ENCODE data around the gene IL16.

Gene IL16

DNA sequence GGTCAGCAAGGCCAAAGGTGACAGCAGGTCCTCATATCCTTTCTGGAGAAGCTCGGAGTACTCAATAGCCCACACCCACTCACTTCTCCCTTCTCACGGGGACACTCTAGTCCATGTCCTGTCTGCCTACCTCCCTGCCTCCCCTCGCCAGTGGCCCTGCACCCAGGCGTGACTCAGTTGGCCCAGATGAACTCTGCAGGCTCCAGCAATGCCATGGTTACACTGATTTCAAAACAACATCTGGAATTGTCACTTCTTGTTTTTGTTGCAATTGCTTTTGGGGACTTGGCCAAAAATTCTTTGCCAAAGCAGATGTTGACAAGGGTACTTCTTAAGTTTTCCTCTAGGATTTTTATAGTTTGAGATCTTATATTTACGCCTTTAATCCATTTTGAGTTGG is 13.0 kb downstream of the IL16 start:
- Mint-ChIP-seq H3K4me3 (no peak overlapping the region), H3K36me3 (ENCODE audit: low read depth) (peaks cover 3% of the 10 kb centered on the region), H3K9me3 (peaks cover 9% of the 10 kb centered on the region), H3K27ac (no peak overlapping the region), H3K27me3 (ENCODE audit: low read depth) (peaks cover 10% of the 10 kb centered on the region), H3K4me1 (ENCODE audit: low read depth) (no peaks in the 10 kb centered on the region)

DNA sequence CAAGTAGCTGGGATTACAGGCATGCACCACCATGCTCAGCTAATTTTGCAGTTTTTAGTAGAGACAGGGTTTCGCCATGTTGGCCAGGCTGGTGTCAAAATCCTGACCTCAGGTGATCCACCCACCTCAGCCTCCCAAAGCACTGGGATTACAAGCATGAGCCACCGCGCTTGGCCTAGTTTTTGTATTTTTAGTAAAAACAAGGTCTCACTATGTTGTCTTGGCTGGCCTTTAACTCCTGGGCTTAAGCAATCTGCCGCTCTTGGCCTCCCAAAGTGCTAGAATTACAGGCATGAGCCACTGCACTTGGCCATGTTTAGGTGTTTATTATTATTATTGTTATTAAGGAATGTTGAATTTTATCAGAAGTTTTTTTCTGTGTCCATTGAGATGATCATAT is 14.7 kb downstream of the IL16 start:
- peaks cover 3% of the 10 kb centered on the region for H3K36me3 Mint-ChIP-seq (ENCODE audit: low read depth)
- peaks cover 16% of the 10 kb centered on the region for H3K9me3 Mint-ChIP-seq
- peaks cover 18% of the 10 kb centered on the region for H3K27me3 Mint-ChIP-seq (ENCODE audit: low read depth)
- H3K27ac Mint-ChIP-seq = no peak overlapping the region
- H3K4me1 Mint-ChIP-seq (ENCODE audit: low read depth) = no peaks in the 10 kb centered on the region
- no peak overlapping the region for H3K4me3 Mint-ChIP-seq

DNA sequence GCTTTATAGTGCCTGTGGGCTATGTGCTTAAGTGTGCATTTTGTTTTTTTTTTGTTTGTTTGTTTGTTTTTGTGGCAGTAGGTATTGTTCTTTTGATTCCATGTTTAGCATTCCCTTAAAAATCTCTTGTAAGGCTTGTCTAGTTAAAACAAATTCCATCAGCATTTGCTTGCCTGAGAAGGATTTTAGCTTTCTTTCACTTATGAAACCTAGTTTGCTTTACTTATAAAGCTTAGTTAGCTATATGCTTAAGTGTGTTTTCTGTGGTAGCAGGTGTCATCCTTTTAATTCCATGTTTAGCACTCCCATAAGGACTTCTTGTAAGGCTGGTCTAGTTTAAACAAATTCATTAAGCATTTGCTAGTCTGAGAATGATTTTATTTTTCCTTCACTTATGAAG is 17.3 kb downstream of the IL16 start:
- no peak overlapping the region for H3K4me3 Mint-ChIP-seq
- H3K36me3 Mint-ChIP-seq (ENCODE audit: low read depth) = peaks cover 3% of the 10 kb centered on the region
- no peaks in the 10 kb centered on the region for H3K4me1 Mint-ChIP-seq (ENCODE audit: low read depth)
- peaks cover 16% of the 10 kb centered on the region for H3K9me3 Mint-ChIP-seq
- H3K27ac Mint-ChIP-seq = no peak overlapping the region
- H3K27me3 Mint-ChIP-seq (ENCODE audit: low read depth) = peaks cover 21% of the 10 kb centered on the region

DNA sequence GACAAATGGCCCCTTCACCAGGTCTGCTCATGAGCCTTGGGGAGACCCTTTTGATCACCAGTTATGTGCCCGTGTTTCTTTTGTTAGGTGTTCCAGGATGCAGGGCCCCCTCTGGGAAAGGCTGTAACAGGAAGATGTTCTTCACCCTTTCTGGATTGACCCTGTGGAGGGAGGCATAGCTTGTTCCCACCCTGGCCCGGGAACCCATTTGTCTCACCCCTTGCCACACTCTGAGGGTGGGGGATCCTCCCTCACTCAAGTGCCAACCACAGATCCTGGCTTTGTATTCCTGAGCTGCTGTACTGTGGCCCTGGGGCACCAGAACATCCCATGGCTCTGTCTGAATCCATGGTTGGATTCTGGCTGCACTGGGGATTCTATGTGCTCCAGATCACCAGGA is 18.9 kb downstream of the IL16 start:
- H3K9me3 Mint-ChIP-seq = peaks cover 16% of the 10 kb centered on the region
- H3K4me1 Mint-ChIP-seq (ENCODE audit: low read depth) = no peaks in the 10 kb centered on the region
- H3K4me3 Mint-ChIP-seq = no peak overlapping the region
- peaks cover 3% of the 10 kb centered on the region for H3K36me3 Mint-ChIP-seq (ENCODE audit: low read depth)
- H3K27me3 Mint-ChIP-seq (ENCODE audit: low read depth) = peaks cover 19% of the 10 kb centered on the region
- H3K27ac Mint-ChIP-seq = no peak overlapping the region

DNA sequence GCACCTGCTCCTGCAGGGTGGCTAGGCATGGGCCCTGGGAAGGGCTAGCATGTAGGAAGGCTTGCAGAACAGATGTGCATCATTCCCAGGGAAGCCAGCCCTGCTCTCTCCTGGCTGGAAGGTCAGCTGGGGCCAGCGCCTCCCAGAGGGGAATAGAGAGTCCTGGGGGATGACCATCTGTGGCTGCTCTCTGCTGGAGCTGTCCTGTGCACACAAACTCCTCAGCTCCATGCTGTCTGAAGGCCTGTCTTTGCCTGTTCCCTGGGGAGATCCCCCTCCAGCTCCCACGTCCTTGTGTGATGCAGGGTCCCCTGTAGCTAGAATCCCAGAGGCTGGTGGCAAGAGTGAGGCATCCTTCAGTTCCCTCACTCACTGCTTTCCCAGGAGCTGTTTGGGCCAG is 19.3 kb downstream of the IL16 start:
- Mint-ChIP-seq H3K27ac (no peak overlapping the region), H3K9me3 (peaks cover 16% of the 10 kb centered on the region), H3K4me1 (ENCODE audit: low read depth) (no peaks in the 10 kb centered on the region), H3K36me3 (ENCODE audit: low read depth) (peaks cover 3% of the 10 kb centered on the region), H3K4me3 (no peak overlapping the region), H3K27me3 (ENCODE audit: low read depth) (peaks cover 21% of the 10 kb centered on the region)

DNA sequence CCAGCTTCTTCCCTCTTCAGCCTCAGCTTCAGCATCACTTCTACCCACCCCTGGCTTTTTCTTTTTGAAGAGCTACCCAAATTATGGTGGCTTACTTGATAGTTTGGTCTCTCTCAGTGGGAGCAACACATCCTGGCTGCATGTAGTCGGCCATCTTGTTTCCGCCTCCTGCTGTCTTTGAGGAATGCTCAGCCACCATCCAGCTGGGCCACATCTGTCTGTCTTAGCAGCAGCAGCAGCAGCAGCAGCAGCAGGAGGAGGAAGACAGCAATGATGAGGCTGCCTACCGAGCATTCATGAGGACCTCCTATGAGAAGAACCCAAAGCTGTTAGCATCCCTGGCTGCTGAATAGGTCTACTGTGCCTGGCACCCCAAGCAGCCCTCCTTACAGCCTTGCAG is 19.7 kb downstream of the IL16 start:
- Mint-ChIP-seq H3K36me3 (ENCODE audit: low read depth) (peaks cover 3% of the 10 kb centered on the region), H3K27me3 (ENCODE audit: low read depth) (peaks cover 21% of the 10 kb centered on the region), H3K27ac (no peak overlapping the region), H3K9me3 (peaks cover 16% of the 10 kb centered on the region), H3K4me1 (ENCODE audit: low read depth) (no peaks in the 10 kb centered on the region), H3K4me3 (no peak overlapping the region)

DNA sequence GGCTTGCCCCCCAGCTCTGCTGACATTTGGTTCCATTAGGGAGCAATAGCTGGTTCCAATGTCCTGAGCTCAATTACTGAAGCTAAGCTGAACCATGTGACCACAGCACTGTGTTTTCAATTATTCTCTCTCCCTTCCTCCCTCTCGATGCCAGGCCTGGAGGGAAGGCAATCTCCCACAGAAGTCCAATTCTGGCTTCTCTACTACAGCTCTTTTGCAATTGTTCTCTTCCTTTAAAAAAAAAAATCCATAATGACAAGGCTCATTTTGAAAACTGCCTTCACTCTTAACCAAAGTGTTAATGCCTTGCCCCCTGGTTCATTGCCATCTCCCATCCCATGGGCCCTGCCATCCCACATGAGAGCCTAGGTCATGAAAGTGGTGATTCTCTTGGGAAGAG is 24.8 kb downstream of the IL16 start:
- Mint-ChIP-seq H3K4me3 (no peak overlapping the region), H3K27ac (no peak overlapping the region), H3K27me3 (ENCODE audit: low read depth) (peaks cover 8% of the 10 kb centered on the region), H3K36me3 (ENCODE audit: low read depth) (no peaks in the 10 kb centered on the region), H3K9me3 (no peaks in the 10 kb centered on the region), H3K4me1 (ENCODE audit: low read depth) (peaks cover 4% of the 10 kb centered on the region)

DNA sequence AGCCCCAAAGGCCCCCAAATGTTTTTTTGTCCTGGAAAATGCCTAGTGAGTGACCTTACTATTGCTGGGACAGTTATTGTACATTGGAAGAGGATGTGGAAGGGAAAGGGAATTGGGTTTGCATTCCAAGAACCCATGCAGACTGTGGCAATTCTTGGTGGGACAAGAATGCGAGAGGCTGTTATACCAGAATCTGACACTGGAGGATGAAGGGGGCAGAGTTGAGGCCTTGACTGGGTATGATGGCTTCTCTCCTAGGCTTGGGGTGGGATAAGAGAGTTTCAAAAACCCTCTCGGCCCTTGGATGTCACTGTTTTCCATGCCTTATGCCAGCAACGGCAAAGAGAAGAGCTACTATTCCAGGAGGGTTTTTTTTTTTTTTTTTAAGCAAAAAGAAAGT is 25.3 kb downstream of the IL16 start:
- Mint-ChIP-seq H3K27ac (no peak overlapping the region), H3K36me3 (ENCODE audit: low read depth) (no peaks in the 10 kb centered on the region), H3K27me3 (ENCODE audit: low read depth) (peaks cover 8% of the 10 kb centered on the region), H3K9me3 (no peaks in the 10 kb centered on the region), H3K4me1 (ENCODE audit: low read depth) (peaks cover 4% of the 10 kb centered on the region), H3K4me3 (no peak overlapping the region)

DNA sequence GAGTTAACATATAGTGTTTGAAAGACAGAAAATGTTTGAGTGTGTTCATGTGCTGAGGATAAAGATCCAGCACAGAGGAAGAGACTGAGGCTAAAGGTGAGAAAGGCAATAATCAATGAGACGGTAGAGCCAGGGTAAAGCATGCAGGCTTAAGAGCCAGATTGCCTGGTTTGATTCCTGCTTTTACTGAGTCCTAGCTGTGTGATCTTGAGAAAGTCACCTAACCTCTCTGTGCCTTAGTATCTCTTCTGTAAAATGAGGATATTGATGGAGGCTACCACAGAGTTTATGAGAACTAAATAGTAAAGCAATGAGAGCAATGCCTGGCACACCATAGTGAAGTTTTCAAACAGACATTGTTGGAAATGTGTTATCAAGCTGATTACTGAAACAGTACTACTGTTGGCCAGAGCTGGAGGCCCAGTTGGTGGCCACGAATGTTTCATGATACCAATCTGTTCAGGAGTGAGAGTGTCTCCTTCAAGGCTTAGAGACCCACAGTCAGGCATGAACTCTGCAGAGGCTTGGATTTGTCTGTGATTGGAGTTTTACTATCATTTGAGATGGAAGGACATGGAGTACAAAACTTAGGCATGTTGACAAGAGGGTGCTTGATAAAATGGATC is 26.8 kb downstream of the IL16 start:
- Mint-ChIP-seq H3K27me3 (ENCODE audit: low read depth) (peaks cover 8% of the 10 kb centered on the region), H3K27ac (no peak overlapping the region), H3K4me1 (ENCODE audit: low read depth) (peaks cover 4% of the 10 kb centered on the region), H3K4me3 (no peak overlapping the region), H3K9me3 (no peaks in the 10 kb centered on the region), H3K36me3 (ENCODE audit: low read depth) (no peaks in the 10 kb centered on the region)

DNA sequence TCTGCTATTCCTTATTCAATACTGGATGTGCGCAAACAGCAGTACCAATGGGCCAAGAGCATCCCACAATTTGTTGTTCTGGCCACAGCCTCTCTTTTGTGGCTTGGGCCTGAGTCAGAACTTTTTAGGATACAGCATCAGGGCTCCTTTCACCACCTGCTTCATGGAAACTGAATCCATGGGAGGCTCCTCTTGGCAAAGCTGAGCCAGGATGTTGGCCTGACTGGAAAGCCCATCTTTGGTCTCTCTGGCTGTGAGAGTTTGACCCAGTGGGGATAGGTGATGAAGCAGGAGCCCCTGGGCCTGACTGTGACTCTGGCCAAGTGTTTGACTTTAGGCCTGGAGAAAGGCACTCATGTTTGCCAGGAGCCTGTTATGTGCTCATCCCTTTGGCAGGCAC is 27.6 kb downstream of the IL16 start:
- Mint-ChIP-seq H3K4me1 (ENCODE audit: low read depth) (peaks cover 4% of the 10 kb centered on the region), H3K36me3 (ENCODE audit: low read depth) (no peaks in the 10 kb centered on the region), H3K27ac (no peak overlapping the region), H3K27me3 (ENCODE audit: low read depth) (peaks cover 3% of the 10 kb centered on the region), H3K4me3 (no peak overlapping the region), H3K9me3 (no peaks in the 10 kb centered on the region)

DNA sequence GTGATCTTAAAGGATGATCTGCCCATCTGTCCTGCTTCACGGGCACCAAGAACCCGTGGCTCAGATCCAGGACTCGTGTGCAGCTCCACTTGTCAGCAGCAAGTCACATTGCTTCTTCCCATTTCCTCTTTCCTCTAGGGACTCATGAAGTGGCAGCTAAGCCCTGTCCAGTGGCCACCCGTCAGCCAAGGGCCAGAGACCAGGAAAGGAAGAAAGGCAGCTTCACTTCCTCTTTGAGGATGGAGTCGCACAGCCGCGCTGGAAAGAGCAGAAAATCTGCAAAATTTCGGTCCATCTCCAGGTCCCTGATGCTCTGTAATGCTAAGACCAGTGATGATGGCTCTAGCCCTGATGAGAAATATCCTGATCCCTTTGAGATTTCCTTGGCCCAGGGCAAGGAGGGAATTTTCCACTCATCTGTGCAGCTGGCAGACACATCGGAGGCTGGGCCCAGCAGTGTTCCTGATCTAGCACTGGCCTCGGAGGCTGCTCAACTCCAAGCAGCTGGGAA is 28.5 kb downstream of the IL16 start:
- Mint-ChIP-seq H3K4me3 (no peak overlapping the region), H3K27ac (no peak overlapping the region), H3K4me1 (ENCODE audit: low read depth) (peaks cover 4% of the 10 kb centered on the region), H3K27me3 (ENCODE audit: low read depth) (peaks cover 3% of the 10 kb centered on the region), H3K36me3 (ENCODE audit: low read depth) (no peaks in the 10 kb centered on the region), H3K9me3 (no peaks in the 10 kb centered on the region)

DNA sequence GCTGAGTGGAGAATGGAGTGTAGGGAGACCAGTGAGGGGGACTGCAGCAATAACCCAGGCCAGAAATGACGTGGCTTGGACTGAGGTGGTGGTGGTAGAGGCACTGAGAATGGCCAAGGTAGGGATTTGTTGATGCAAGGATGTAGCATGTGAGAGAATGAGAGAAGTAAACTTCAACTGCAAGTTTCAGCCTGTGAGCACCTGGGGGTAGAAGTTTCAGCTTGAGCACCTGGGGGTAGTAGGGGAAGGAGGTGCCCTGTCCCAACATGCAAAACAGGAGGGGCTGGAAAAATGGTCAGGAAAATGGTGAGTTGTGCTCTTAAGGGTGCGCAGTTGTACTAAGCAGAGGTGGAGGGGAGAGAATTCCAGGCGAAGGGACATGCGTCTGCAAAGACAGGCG is 31.0 kb downstream of the IL16 start:
- Mint-ChIP-seq H3K4me3 (no peak overlapping the region), H3K27me3 (ENCODE audit: low read depth) (no peaks in the 10 kb centered on the region), H3K4me1 (ENCODE audit: low read depth) (peaks cover 4% of the 10 kb centered on the region), H3K36me3 (ENCODE audit: low read depth) (no peaks in the 10 kb centered on the region), H3K9me3 (no peaks in the 10 kb centered on the region), H3K27ac (no peak overlapping the region)

DNA sequence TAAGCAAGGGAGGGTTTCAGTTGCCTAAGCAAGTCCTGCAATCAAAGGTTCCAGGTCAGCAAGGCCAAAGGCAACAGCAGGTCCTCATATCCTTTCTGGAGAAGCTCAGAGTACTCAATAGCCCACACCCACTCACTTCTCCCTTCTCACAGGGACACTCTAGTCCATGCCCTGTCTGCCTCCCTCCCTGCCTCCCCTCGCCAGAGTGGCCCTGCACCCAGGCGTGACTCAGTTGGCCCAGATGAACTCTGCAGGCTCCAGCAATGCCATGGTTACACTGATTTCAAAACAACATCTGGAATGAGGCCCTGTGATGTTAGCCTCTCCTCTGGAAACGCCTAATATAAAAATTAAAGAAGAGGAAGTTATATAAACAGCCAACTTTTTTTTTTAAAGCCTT is 32.9 kb downstream of the IL16 start:
- Mint-ChIP-seq H3K27ac (no peak overlapping the region), H3K27me3 (ENCODE audit: low read depth) (no peaks in the 10 kb centered on the region), H3K4me3 (no peak overlapping the region), H3K36me3 (ENCODE audit: low read depth) (no peaks in the 10 kb centered on the region), H3K4me1 (ENCODE audit: low read depth) (no peaks in the 10 kb centered on the region), H3K9me3 (no peaks in the 10 kb centered on the region)

DNA sequence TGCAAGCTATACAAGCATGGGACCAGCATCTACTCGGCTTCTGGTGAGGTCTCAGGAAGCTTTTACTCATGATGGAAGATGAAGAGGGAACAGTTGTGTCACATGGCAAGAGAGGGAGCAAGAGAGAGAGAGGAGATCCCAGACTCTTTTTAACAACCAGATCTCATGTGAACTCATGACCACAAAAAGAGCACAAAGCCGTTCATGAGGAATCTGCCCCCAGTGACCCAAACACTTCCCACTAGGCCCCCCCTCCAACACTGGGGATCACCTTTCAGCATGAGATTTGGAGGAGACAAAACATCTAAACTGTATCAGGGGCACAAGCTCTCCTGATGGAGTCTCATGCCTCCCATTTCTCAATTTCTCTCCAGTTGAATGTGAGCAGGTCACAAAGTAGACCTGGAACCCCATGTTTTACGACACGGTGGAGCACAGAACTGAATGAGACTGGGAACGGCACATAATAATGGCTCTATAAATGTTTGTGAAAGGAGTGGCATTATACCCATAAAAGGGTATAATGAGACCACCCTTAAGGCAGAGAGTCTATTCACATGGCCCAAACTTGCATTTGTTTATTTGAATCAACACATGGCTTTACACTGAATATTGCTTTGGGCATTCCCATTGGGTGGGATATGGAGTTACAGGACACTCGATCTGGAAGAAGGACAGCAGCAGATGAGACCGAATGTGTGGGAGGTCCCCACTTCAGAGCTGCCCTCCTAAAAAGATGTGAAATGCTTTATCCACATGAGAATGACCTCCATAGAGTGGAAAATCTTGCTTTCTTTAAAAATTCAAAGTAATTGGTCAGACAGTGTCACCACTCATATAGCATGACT is 38.8 kb downstream of the IL16 start:
- Mint-ChIP-seq H3K9me3 (no peaks in the 10 kb centered on the region), H3K4me3 (no peak overlapping the region), H3K4me1 (ENCODE audit: low read depth) (no peaks in the 10 kb centered on the region), H3K27me3 (ENCODE audit: low read depth) (no peaks in the 10 kb centered on the region), H3K36me3 (ENCODE audit: low read depth) (no peaks in the 10 kb centered on the region), H3K27ac (no peak overlapping the region)

DNA sequence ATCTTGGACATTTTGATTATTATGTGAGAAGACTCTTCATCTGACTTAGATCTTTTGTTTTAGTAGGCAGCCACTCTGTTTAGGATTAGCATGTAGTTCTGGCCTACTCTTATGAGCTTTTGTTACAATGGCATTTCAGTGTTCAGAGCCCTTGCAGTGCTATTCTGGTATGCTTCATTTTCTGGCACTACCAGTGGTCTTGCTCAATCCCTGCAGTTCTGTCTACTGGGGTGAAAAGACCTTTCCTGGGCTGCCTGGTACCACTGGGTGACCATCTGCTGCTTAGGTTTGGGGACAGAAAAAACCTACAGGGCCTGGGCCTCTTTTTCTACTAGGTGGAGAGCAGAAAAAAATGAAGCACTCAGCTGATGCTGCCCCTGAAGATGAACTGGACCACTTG is 42.5 kb downstream of the IL16 start:
- H3K36me3 Mint-ChIP-seq (ENCODE audit: low read depth) = no peaks in the 10 kb centered on the region
- no peak overlapping the region for H3K4me3 Mint-ChIP-seq
- peaks cover 15% of the 10 kb centered on the region for H3K27me3 Mint-ChIP-seq (ENCODE audit: low read depth)
- peaks cover 17% of the 10 kb centered on the region for H3K9me3 Mint-ChIP-seq
- H3K4me1 Mint-ChIP-seq (ENCODE audit: low read depth) = no peaks in the 10 kb centered on the region
- no peak overlapping the region for H3K27ac Mint-ChIP-seq

All from T-helper 1 cell treated with Interleukin-12 subunit alpha and Interleukin-12 subunit beta and Interleukin-4 antibody, amounts not matched to agents 30 μg/mL and 1 μg/mL, for 36 hours (primary cell).